HEK293 (cell line): ENCODE measurements around the gene KIF3B.

Experiments
- CTCF ChIP-seq: fragments of 450-650 bp; formaldehyde crosslinking; IDR thresholded peaks from 2 replicates; pipeline ENCODE4 v1.5.1; 2016; ENCODE audit warnings: missing biosample characterization, missing genetic modification characterization
- TCF7L2 ChIP-seq: IDR thresholded peaks from 2 replicates; pipeline ENCODE4 v1.6.1; 2011; ENCODE audit warnings: low read depth, mild to moderate bottlenecking, inconsistent platforms, low read length, moderate library complexity, borderline replicate concordance
- ZNF335 ChIP-seq: fragments of 450-650 bp; formaldehyde crosslinking; conservative IDR thresholded peaks from 2 replicates; pipeline ENCODE4 v1.5.1; 2016; ENCODE audit warnings: missing biosample characterization, missing genetic modification characterization
- ZNF354C ChIP-seq: fragments of 450-650 bp; formaldehyde crosslinking; IDR thresholded peaks from 2 replicates; pipeline ENCODE4 v1.5.1; 2016; ENCODE audit warnings: missing biosample characterization, missing genetic modification characterization, low read depth, borderline replicate concordance
- ZNF423 ChIP-seq: fragments of 450-650 bp; formaldehyde crosslinking; IDR thresholded peaks from 2 replicates; pipeline ENCODE4 v1.5.1; 2016; ENCODE audit warnings: missing biosample characterization, missing genetic modification characterization

DNA sequence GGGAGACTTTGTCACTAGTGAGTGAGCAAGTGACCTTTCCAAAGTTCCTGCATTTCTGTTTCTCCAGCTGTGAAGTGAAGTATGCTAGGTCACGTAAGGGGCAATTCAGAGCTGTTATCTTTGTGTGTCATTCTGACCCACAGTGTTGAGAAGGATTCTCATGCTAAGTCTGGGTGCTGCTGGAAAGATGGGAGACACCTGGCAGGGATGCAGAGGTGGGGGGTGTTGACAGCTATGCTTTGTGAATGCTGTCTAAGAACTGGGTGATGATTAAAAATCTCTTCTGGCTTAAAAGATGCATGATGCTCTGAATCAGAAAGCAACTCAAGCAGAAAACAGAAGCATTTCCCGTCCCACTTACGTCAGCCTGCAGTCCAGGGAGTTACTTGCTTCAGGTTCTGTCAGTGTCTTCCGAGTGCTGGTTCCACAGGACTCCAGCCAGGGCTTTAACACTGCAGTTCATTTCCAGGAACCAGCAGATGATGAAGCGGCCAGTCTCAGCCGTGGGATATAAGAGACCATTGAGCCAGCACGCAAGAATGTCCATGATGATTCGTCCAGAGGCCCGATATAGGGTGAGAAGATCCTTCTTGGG, 49.7 kb downstream of the KIF3B start:
- TF ChIP-seq TCF7L2 (no peak), CTCF (tag by site-specific recombination) (no peak), ZNF354C (tag by site-specific recombination) (no peak), ZNF335 (no peak), ZNF423 (no peak)
